Heart right ventricle (tissue), 16 donors: ENCODE results near the gene TROAP. TPM values are rescaled to one million over a fixed set of nuclear protein-coding genes. Genes with fewer than 3 reads are reported as not detected.

Source experiments
- ATAC-seq, 8 donors: fragments of 200-7000 bp; cut with Tn5 transposase; one replicate each; pipeline ENCODE4 v1.9.1; 2020; ENCODE audit warnings: mild to moderate bottlenecking in 8 of 8, moderate library complexity in 8 of 8, moderate number of reproducible peaks in 1 of 8
- DNase-seq, 2 donors: peaks; one replicate each; pipeline ENCODE4 v3.0.0-alpha.2; 2020
- H3K27ac ChIP-seq, 10 donors: fragments of 200-600 bp; sonication (generic) in 2 of 10; one replicate each; pipeline versions ENCODE4 v1.5.0 to v1.8.0; 2020 to 2022; ENCODE audit warnings: mild to moderate bottlenecking in 3 of 10
- H3K27me3 ChIP-seq, 7 donors: fragments of 200-600 bp; one replicate each; pipeline ENCODE4 v1.8.0; 2021 to 2022; ENCODE audit warnings: mild to moderate bottlenecking in 2 of 7
- H3K36me3 ChIP-seq, 9 donors: fragments of 200-600 bp; sonication (generic) in 1 of 9; one replicate each; pipeline versions ENCODE4 v1.5.0 to v1.8.0; 2020 to 2022; ENCODE audit warnings: mild to moderate bottlenecking in 2 of 9
- H3K4me1 ChIP-seq, 9 donors: fragments of 200-600 bp; sonication (generic) in 1 of 9; one replicate each; pipeline versions ENCODE4 v1.5.0 to v1.8.0; 2020 to 2022; ENCODE audit warnings: mild to moderate bottlenecking in 4 of 9
- H3K4me3 ChIP-seq, 10 donors: fragments of 200-600 bp; sonication (generic) in 2 of 10; one replicate each; pipeline versions ENCODE4 v1.5.0 to v1.8.0; 2020 to 2022; ENCODE audit warnings: mild to moderate bottlenecking in 7 of 10, moderate library complexity in 2 of 10
- H3K9me3 ChIP-seq, 11 donors: fragments of 200-600 bp in 10 of 11; sonication (generic) in 2 of 11; one replicate each; pipeline versions ENCODE4 v1.5.0 to v1.8.0; 2013 to 2022; ENCODE audit warnings: mild to moderate bottlenecking in 2 of 11, control low read depth in 1 of 11, moderate library complexity in 1 of 11
- CTCF ChIP-seq, 9 donors: fragments of 200-600 bp; sonication (generic) in 2 of 9; IDR thresholded peaks; one replicate each; pipeline versions ENCODE4 v1.5.0 to v1.8.0; 2021 to 2022; ENCODE audit warnings: antibody characterized with exemption in 9 of 9, mild to moderate bottlenecking in 5 of 9, moderate library complexity in 1 of 9
- WGBS, 2 donors: extraction: QIAGEN DNeasy Blood & Tissue Kit; methylation state at CpG; one replicate each; pipeline ENCODE4 v1.1.7; 2013; ENCODE audit warnings: inconsistent platforms in 1 of 2; 5-methylcytosine and 5-hydroxymethylcytosine counted together
- intact Hi-C, 10 donors: fragments of 100-400 bp; cut with DNase I; formaldehyde crosslinking; loops; one replicate each; pipeline versions ENCODE4 v1.11.1 to v1.14.2; 2022
- polyA plus RNA-seq, 2 donors: library from polyadenylated mRNA; stranded (reverse); fragments of 200-250 nt; gene quantifications; one replicate each; pipeline ENCODE4 v1.2.3, GENCODE V29; 2013
- total RNA-seq, 10 donors: library from RNA; stranded (reverse); fragmentation: NEBNext Ultra II Directional in 3 of 10; extraction: Animal tissue kit (Norgen Biotek cat#: 25700) in 3 of 10; gene quantifications; one replicate each; pipeline versions ENCODE4 v1.2.1 to v1.2.4, GENCODE V29; 2021 to 2023
- donor health status: Arrhythmogenic right ventricular cardiomyopathy.
- donor health status: ischemic (EF 13 %, LVEDD 7.1; RV severe dilation, severe dysfunction).
- donor health status: healthy with polysubstance abuse.
- donor health status: DM: no; HTN: yes; CAD: no.
- donor health status: DM: no; HTN: no; CAD: no.
- donor health status: ischemic (EF 25% LVEDD 6.9; RV normal size, moderate dysfunction).
- donor health status: ischemic (EF 25% LVEDD 5.7; RV mildly dilated, moderate dysfunction).
- donor health status: healthy.
- donor health status: DM: yes; HTN: yes; CAD: no.
- donor health status: Ischemic cardiomyopathy.
- donor health status: ischemic (EF 35%, LVEDD 5.7; RV mildly dilated, moderate dysfunction).
- donor health status: nonischemic (EF 11% LVEDD 7.7; RV severe dilation, severe dysfunction).
- donor health status: DM: yes; HTN: yes; CAD: no.
- donor health status: PGD.
- donor health status: ischemic (EF 29% LVEDD 5.4; RV normal size, mild dysfunction).
- donor health status: nonischemic (EF 23%, LVEDD 6.1; RV moderate dilation, normal function).

Gene TROAP
- total and polyA plus RNA-seq, 12 donors, result 0.20 to 4.9 (median 0.72) TPM; not detected in 3

GRCh38 chr12:49322367-49322707 is 718 bp upstream of the TROAP start:
- H3K9me3 ChIP-seq, result no peaks in the 10 kb centered on the region
- H3K27ac ChIP-seq, result peak overlapping the region in 9 of 10 donors; percentile 31 to 78 (median 61)
- H3K27me3 ChIP-seq, result no peaks in the 10 kb centered on the region
- H3K4me1 ChIP-seq, result peaks cover 0 to 14% (median 6%) of the 10 kb centered on the region in 9 donors
- peaks cover 0 to 7% (median 0%) of the 10 kb centered on the region in 9 donors for H3K36me3 ChIP-seq
- 43 to 47% methylated on average over 12 of the region's 12 CpGs for WGBS, 2 donors
- H3K4me3 ChIP-seq, result peak overlapping the region; percentile 44 to 82 (median 63)
- no peak for DNase-seq
- intact Hi-C loops, result no loop called here
- no peak for TF ChIP-seq CTCF (IDR thresholded peaks at IDR 0.05)
- no peak for ATAC-seq

GRCh38 chr12:49323524-49324097 is 556 bp downstream of the TROAP start:
- TF ChIP-seq CTCF (IDR thresholded peaks at IDR 0.05), result no peak
- 9 to 13% methylated on average over 19 of the region's 19 CpGs for WGBS, 2 donors
- intact Hi-C loops, result no loop called here
- no peaks in the 10 kb centered on the region for H3K27me3 ChIP-seq
- ATAC-seq (no peak), DNase-seq (no peak)
- H3K36me3 ChIP-seq, result peaks cover 0 to 7% (median 0%) of the 10 kb centered on the region in 9 donors
- H3K9me3 ChIP-seq, result no peaks in the 10 kb centered on the region
- H3K4me3 ChIP-seq, result peak overlapping the region in 9 of 10 donors; percentile 44 to 82 (median 64)
- peaks cover 0 to 14% (median 6%) of the 10 kb centered on the region in 9 donors for H3K4me1 ChIP-seq
- peak overlapping the region in 1 of 10 donors; percentile 41 for H3K27ac ChIP-seq

- 93 to 94% methylated on average over 6 of the region's 6 CpGs for WGBS, 2 donors
- H3K9me3 ChIP-seq, result no peaks in the 10 kb centered on the region
- TF ChIP-seq CTCF (IDR thresholded peaks at IDR 0.05), result no peak
- intact Hi-C loops, result no loop called here
- H3K4me1 ChIP-seq, result peaks cover 0 to 14% (median 6%) of the 10 kb centered on the region in 9 donors
- no peak for ATAC-seq
- H3K4me3 ChIP-seq, result no peak overlapping the region
- no peak for DNase-seq
- peaks cover 0 to 16% (median 0%) of the 10 kb centered on the region in 9 donors for H3K36me3 ChIP-seq
- no peak overlapping the region for H3K27ac ChIP-seq
- H3K27me3 ChIP-seq, result no peaks in the 10 kb centered on the region
Observed at GRCh38 chr12:49325606-49326005, 2.6 kb downstream of the TROAP start.

- Histone ChIP-seq H3K9me3 (no peaks in the 10 kb centered on the region), H3K27ac (no peak overlapping the region), H3K27me3 (peaks cover 0 to 16% (median under 1%) of the 10 kb centered on the region in 7 donors), H3K4me1 (peaks cover 0 to 20% (median 6%) of the 10 kb centered on the region in 9 donors), H3K4me3 (no peak overlapping the region), H3K36me3 (peaks cover 0 to 16% (median 0%) of the 10 kb centered on the region in 9 donors)
- no peak for ATAC-seq
- no peak for TF ChIP-seq CTCF (IDR thresholded peaks at IDR 0.05)
- intact Hi-C loops, result no loop called here
- no peak for DNase-seq
Observed at GRCh38 chr12:49327368-49327767, 4.3 kb downstream of the TROAP start.
